Endothelial cell of umbilical vein (primary cell): ENCODE measurements around the gene LAMC1. TPM values are rescaled to one million over a fixed set of nuclear protein-coding genes. Genes with fewer than 3 reads are reported as not detected.

Experiments
- BruUV-seq: library from RNA; stranded (reverse); fragments of 400-500 nt; replicated peaks from 2 replicates; lab custom pipeline; 2021; lab: Mats Ljungman, UMichigan
- CTCF ChIA-PET: fragments of 300-600, 350-600 bp; sonication (Branson Sonifier 250); formaldehyde crosslinking; loops from one replicate; lab custom pipeline; 2021; ENCODE audit warnings: antibody characterized with exemption, inconsistent platforms; lab: Charles Lee
- POLR2A ChIA-PET: fragments of 300-600, 350-600 bp; sonication (Branson Sonifier 250); formaldehyde crosslinking; loops from one replicate; lab custom pipeline; 2021; ENCODE audit warnings: antibody characterized with exemption, inconsistent platforms; lab: Charles Lee
- DNase-seq: peaks from one replicate; pipeline ENCODE4 v3.0.0-alpha.2; 2011; ENCODE audit warnings: low read depth, low spot score
- FAIRE-seq: peaks from 2 replicates; lab custom pipeline; 2011; peaks lifted over from hg19 to GRCh38; lab: Jason Lieb, UNC
- H2AFZ ChIP-seq: 2 replicates; pipeline ENCODE4 v1.6.0; 2012; ENCODE audit warnings: low read depth, low read length, control low read depth, inconsistent platforms
- H3K27ac ChIP-seq: 2 replicates; pipeline ENCODE4 v1.5.1; 2011; ENCODE audit warnings: low read depth, mild to moderate bottlenecking, control low read depth, low read length, moderate library complexity; ENCODE audit not compliant: insufficient read depth
- H3K27me3 ChIP-seq, 2 experiments: 2 replicates each; pipeline versions ENCODE4 v1.6.0 to v1.6.1; 2011; ENCODE audit warnings: low read length in 2 of 2, mixed read lengths in 1 of 2; ENCODE audit not compliant: control insufficient read depth in 2 of 2, insufficient read depth in 2 of 2
- H3K36me3 ChIP-seq, 2 experiments: 2 replicates in 1 of 2; 3 replicates in 1 of 2; pipeline ENCODE4 v1.5.1; 2011; ENCODE audit warnings: low read length in 2 of 2, mild to moderate bottlenecking in 1 of 2, moderate library complexity in 1 of 2; ENCODE audit not compliant: control insufficient read depth in 2 of 2, insufficient read depth in 2 of 2; ENCODE audit errors: extremely low read depth in 1 of 2
- H3K4me1 ChIP-seq: 3 replicates; pipeline ENCODE4 v1.5.1; 2011; ENCODE audit warnings: mild to moderate bottlenecking, low read length; ENCODE audit not compliant: control insufficient read depth, insufficient read depth; ENCODE audit errors: extremely low read depth
- H3K4me2 ChIP-seq: 2 replicates; pipeline ENCODE4 v1.6.1; 2011; ENCODE audit warnings: low read length, control low read depth, mixed read lengths; ENCODE audit not compliant: insufficient read depth
- H3K4me3 ChIP-seq, 3 experiments: fragments of 200-600 bp in 1 of 3; sonication (generic), shearing (Covaris generic) in 1 of 3; replicated peaks in 1 of 3; 2 replicates each; pipeline ENCODE4 v1.5.1; 2011 to 2016; ENCODE audit warnings: control low read depth in 3 of 3, low read length in 3 of 3, mild to moderate bottlenecking in 2 of 3, inconsistent platforms in 1 of 3, low read depth in 1 of 3, moderate library complexity in 1 of 3; ENCODE audit not compliant: insufficient read depth in 1 of 3
- H3K79me2 ChIP-seq: 2 replicates; pipeline ENCODE4 v1.6.0; 2012; ENCODE audit warnings: low read length, inconsistent platforms; ENCODE audit not compliant: control insufficient read depth, insufficient read depth
- H3K9ac ChIP-seq: replicated peaks from 2 replicates; pipeline ENCODE3; 2011; ENCODE audit warnings: low read length, control low read depth; ENCODE audit not compliant: insufficient read depth; ENCODE audit errors: extremely low read depth
- H3K9me1 ChIP-seq: replicated peaks from 3 replicates; pipeline ENCODE4 v1.6.0; 2011; ENCODE audit warnings: mild to moderate bottlenecking, low read length; ENCODE audit not compliant: control insufficient read depth, insufficient read depth; ENCODE audit errors: extremely low read depth
- H3K9me3 ChIP-seq: replicated peaks from 2 replicates; pipeline ENCODE4 v1.5.1; 2012; ENCODE audit warnings: low read length, inconsistent platforms; ENCODE audit not compliant: control insufficient read depth, insufficient read depth
- H4K20me1 ChIP-seq: replicated peaks from 2 replicates; pipeline ENCODE3; 2011; ENCODE audit warnings: mild to moderate bottlenecking, low read length; ENCODE audit not compliant: control insufficient read depth, insufficient read depth; ENCODE audit errors: extremely low read depth
- EZH2 ChIP-seq: IDR thresholded peaks from 2 replicates; pipeline ENCODE4 v1.6.1; 2012; ENCODE audit warnings: borderline replicate concordance, low read depth, mild to moderate bottlenecking, moderate library complexity, low read length, inconsistent platforms; ENCODE audit not compliant: severe bottlenecking
- FOS ChIP-seq: IDR thresholded peaks from 2 replicates; pipeline ENCODE4 v1.6.1; 2011; ENCODE audit warnings: mild to moderate bottlenecking, low read length, moderate library complexity, borderline replicate concordance; ENCODE audit not compliant: insufficient read depth
- GATA2 ChIP-seq: IDR thresholded peaks from 2 replicates; pipeline ENCODE4 v1.7.0; 2011; ENCODE audit warnings: low read depth, mild to moderate bottlenecking, moderate library complexity, mixed read lengths, low read length; ENCODE audit not compliant: insufficient read length, insufficient read depth
- JUN ChIP-seq: IDR thresholded peaks from 2 replicates; pipeline ENCODE4 v1.6.1; 2011; ENCODE audit warnings: borderline replicate concordance, low read depth; ENCODE audit not compliant: insufficient read length, insufficient read depth
- MYC ChIP-seq: IDR thresholded peaks from one replicate; pipeline ENCODE4 v1.6.1; 2011; ENCODE audit warnings: mild to moderate bottlenecking, low read depth, low read length
- POLR2A ChIP-seq: IDR thresholded peaks from 2 replicates; pipeline ENCODE4 v1.6.1; 2012; ENCODE audit warnings: low read depth, mild to moderate bottlenecking, control low read depth, low read length
- POLR2AphosphoS5 ChIP-seq: IDR thresholded peaks from 2 replicates; pipeline ENCODE4 v1.6.1; 2012; ENCODE audit warnings: low read depth, mild to moderate bottlenecking, control low read depth, low read length, moderate library complexity; ENCODE audit not compliant: insufficient read depth
- dilution Hi-C: fragments of 300-500 bp; cut with MboI; formaldehyde crosslinking; loops from one replicate; pipeline ENCODE4 v1.15.0; 2019; ENCODE audit warnings: low sequenced_read_pairs; ENCODE audit not compliant: extremely low pct_ligation_motif_present
- intact Hi-C: fragments of 100-400 bp; cut with micrococcal nuclease; formaldehyde crosslinking; loops from one replicate; pipeline ENCODE4 v1.10.0; 2022
- polyA plus RNA-seq, 4 experiments: library from polyadenylated mRNA; depleted of rRNA in 3 of 4; stranded (reverse) in 3 of 4; unstranded in 1 of 4; fragments of >200 nt; gene quantifications; 2 replicates each; pipeline versions ENCODE4 v1.2.1 to v1.2.3, GENCODE V29; 2011 to 2012; ENCODE audit warnings: missing spikeins in 1 of 4
- total RNA-seq: library from RNA; stranded (reverse); gene quantifications from 2 replicates; pipeline ENCODE4 v1.2.3, GENCODE V29; 2021
- TF ChIP-seq, protein P1 (sequence below): IDR thresholded peaks from 2 replicates; pipeline ENCODE4 v1.6.1; 2011; ENCODE audit not compliant: insufficient read depth, insufficient read length
- TF ChIP-seq, protein P2 (sequence below), 2 donors: IDR thresholded peaks; 1 replicate in 1 of 2; 2 replicates in 1 of 2; pipeline ENCODE4 v1.5.1; 2011; ENCODE audit warnings: low read length in 2 of 2, mild to moderate bottlenecking in 2 of 2, moderate library complexity in 2 of 2, control low read depth in 1 of 2, inconsistent platforms in 1 of 2, low read depth in 1 of 2; ENCODE audit not compliant: insufficient read depth in 1 of 2; ENCODE audit errors: extremely low read depth in 1 of 2

Gene LAMC1
- total and polyA plus RNA-seq, 2 donors (not counting 3 experiments of a cell fraction or from before 2014, with no cell fraction given) = 92.5 to 216 TPM

DNA sequence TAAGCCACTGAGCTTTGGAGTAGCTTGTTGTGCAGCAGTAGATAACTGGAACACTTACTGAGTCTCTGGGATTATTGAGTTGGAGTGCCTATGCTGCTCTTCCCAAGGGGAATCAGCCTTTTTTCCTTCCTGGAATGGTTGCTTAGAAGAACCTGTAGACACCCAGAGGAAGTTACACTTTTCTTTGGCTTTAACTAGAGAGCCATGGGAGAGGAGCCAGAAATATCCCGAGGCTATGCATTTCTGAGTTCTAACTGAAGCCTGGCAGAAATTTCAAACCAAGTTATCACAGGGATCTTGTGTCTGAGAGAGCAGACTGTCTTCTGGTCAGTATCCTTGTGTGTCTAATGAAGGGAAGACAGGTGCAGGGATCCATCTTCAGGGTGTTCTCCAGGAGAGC is 28.3 kb downstream of the LAMC1 start:
- dilution Hi-C loops (no loop called here), intact Hi-C loops (no loop called here)
- no peaks in the 10 kb centered on the region for H3K36me3 ChIP-seq
- H2AFZ ChIP-seq = no peak overlapping the region
- BruUV-seq = no TSS peak
- no peak overlapping the region for H3K27ac ChIP-seq
- DNase-seq (no peak), FAIRE-seq (no peak)
- H3K9me1 ChIP-seq = no peaks in the 10 kb centered on the region
- no peaks in the 10 kb centered on the region for H3K9me3 ChIP-seq
- no peaks in the 10 kb centered on the region for H3K27me3 ChIP-seq
- peaks cover 6% of the 10 kb centered on the region for H4K20me1 ChIP-seq
- H3K9ac ChIP-seq = no peak overlapping the region
- peaks cover 26% of the 10 kb centered on the region for H3K4me1 ChIP-seq
- CTCF ChIA-PET = interaction anchor here (1.0 to 1.4 kb wide), 4 partner anchors 11 to 89 kb away, joined by 3 to 5 read pairs (median 3); no protein-coding TSS in a partner anchor
- no peak overlapping the region for H3K4me2 ChIP-seq
- no peak overlapping the region for H3K4me3 ChIP-seq
- TF ChIP-seq MYC (no peak), POLR2AphosphoS5 (no peak), JUN (no peak), POLR2A (no peak), EZH2 (no peak), FOS (no peak), GATA2 (no peak)
- TF ChIP-seq, protein P1, sequence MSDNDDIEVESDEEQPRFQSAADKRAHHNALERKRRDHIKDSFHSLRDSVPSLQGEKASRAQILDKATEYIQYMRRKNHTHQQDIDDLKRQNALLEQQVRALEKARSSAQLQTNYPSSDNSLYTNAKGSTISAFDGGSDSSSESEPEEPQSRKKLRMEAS = no peak
- TF ChIP-seq, protein P2, sequence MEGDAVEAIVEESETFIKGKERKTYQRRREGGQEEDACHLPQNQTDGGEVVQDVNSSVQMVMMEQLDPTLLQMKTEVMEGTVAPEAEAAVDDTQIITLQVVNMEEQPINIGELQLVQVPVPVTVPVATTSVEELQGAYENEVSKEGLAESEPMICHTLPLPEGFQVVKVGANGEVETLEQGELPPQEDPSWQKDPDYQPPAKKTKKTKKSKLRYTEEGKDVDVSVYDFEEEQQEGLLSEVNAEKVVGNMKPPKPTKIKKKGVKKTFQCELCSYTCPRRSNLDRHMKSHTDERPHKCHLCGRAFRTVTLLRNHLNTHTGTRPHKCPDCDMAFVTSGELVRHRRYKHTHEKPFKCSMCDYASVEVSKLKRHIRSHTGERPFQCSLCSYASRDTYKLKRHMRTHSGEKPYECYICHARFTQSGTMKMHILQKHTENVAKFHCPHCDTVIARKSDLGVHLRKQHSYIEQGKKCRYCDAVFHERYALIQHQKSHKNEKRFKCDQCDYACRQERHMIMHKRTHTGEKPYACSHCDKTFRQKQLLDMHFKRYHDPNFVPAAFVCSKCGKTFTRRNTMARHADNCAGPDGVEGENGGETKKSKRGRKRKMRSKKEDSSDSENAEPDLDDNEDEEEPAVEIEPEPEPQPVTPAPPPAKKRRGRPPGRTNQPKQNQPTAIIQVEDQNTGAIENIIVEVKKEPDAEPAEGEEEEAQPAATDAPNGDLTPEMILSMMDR (IDR thresholded peaks at IDR 0.05; ENCODE audit: extremely low read depth in 1 of 2, insufficient read depth in 1 of 2, low read depth in 1 of 2, low read length in 2 of 2) = no peak
- POLR2A ChIA-PET = no interaction called here
- peaks cover 90% of the 10 kb centered on the region for H3K79me2 ChIP-seq
